GM12892 (cell line): ENCODE measurements around the gene TCF4.

ENCODE experiments used
- POLR2A ChIP-seq: IDR thresholded peaks from 2 replicates; pipeline ENCODE4 v1.6.1; 2011; ENCODE audit warnings: low read depth, low read length, control low read depth
- POLR2AphosphoS5 ChIP-seq: IDR thresholded peaks from 2 replicates; pipeline ENCODE4 v1.6.1; 2011; ENCODE audit warnings: low read depth, low read length, control low read depth
- TAF1 ChIP-seq: IDR thresholded peaks from 2 replicates; pipeline ENCODE4 v1.6.1; 2011; ENCODE audit warnings: low read depth, mild to moderate bottlenecking, control low read depth, low read length, borderline replicate concordance

GRCh38 chr18:55547705-55548056, 40.3 kb downstream of the TCF4 start:
- no peak for TF ChIP-seq POLR2A
- TF ChIP-seq POLR2AphosphoS5: no peak
- no peak for TF ChIP-seq TAF1
